HEK293 (cell line): Measurements from ENCODE around the gene NAALADL2.

Experiments
- CTCF ChIA-PET: fragments of 350-600 bp; formaldehyde crosslinking; extraction: SDS; loops from one replicate; lab custom pipeline; 2021; ENCODE audit warnings: antibody characterized with exemption; lab: Yijun Ruan, JAX
- POLR2A ChIA-PET: fragments of 300-600 bp; formaldehyde crosslinking; extraction: SDS; loops from one replicate; lab custom pipeline; 2020; ENCODE audit warnings: antibody characterized with exemption, inconsistent platforms; lab: Yijun Ruan, JAX
- H3K27ac ChIP-seq: fragments of 200-500 bp; sonication (Bioruptor generic); 2 replicates; pipeline ENCODE4 v1.5.1; 2014; ENCODE audit warnings: low read depth, low read length, control low read depth, inconsistent platforms; ENCODE audit errors: extremely low read depth
- H3K36me3 ChIP-seq, 2 experiments: fragments of 200-500 bp in 1 of 2; sonication (Bioruptor generic) in 1 of 2; 1 replicate in 1 of 2; 2 replicates in 1 of 2; pipeline ENCODE4 v1.5.1; 2014 to 2017; ENCODE audit warnings: inconsistent platforms in 2 of 2, low read length in 2 of 2; ENCODE audit not compliant: control insufficient read depth in 2 of 2, insufficient read depth in 1 of 2
- H3K4me1 ChIP-seq: fragments of 200-500 bp; sonication (Bioruptor generic); 2 replicates; pipeline ENCODE4 v1.5.1; 2014; ENCODE audit warnings: mild to moderate bottlenecking, low read length, inconsistent platforms; ENCODE audit not compliant: control insufficient read depth, insufficient read depth
- H3K4me3 ChIP-seq: 2 replicates; pipeline ENCODE4 v1.5.1; 2011; ENCODE audit warnings: low read depth, mild to moderate bottlenecking, control low read depth, low read length, moderate library complexity
- H3K9me3 ChIP-seq: fragments of 200-500 bp; sonication (Bioruptor generic); 2 replicates; pipeline ENCODE4 v1.5.1; 2014; ENCODE audit warnings: low read depth, low read length, inconsistent platforms; ENCODE audit not compliant: control insufficient read depth, insufficient read depth
- ATF2 ChIP-seq: fragments of 450-650 bp; formaldehyde crosslinking; IDR thresholded peaks from 2 replicates; pipeline ENCODE4 v1.5.1; 2016; ENCODE audit warnings: missing biosample characterization, missing genetic modification characterization, low read depth
- GLI2 ChIP-seq: fragments of 450-650 bp; formaldehyde crosslinking; IDR thresholded peaks from 2 replicates; pipeline ENCODE4; 2017; ENCODE audit warnings: missing biosample characterization, missing genetic modification characterization, low read depth, borderline replicate concordance
- KLF10 ChIP-seq: fragments of 450-650 bp; IDR thresholded peaks from 2 replicates; pipeline ENCODE4 v1.5.1; 2018; ENCODE audit warnings: missing biosample characterization, mild to moderate bottlenecking, missing genetic modification characterization
- ZNF23 ChIP-seq: fragments of 450-650 bp; formaldehyde crosslinking; IDR thresholded peaks from 2 replicates; pipeline ENCODE4 v1.5.1; 2016; ENCODE audit warnings: missing biosample characterization, missing genetic modification characterization, borderline replicate concordance
- ZNF26 ChIP-seq: fragments of 450-650 bp; formaldehyde crosslinking; IDR thresholded peaks from 2 replicates; pipeline ENCODE4 v1.5.1; 2016; ENCODE audit warnings: missing biosample characterization, missing genetic modification characterization
- ZNF473 ChIP-seq: fragments of 450-650 bp; formaldehyde crosslinking; IDR thresholded peaks from 2 replicates; pipeline ENCODE4 v1.5.1; 2017; ENCODE audit warnings: missing biosample characterization, missing genetic modification characterization
- ZNF626 ChIP-seq: fragments of 450-650 bp; sonication (Bioruptor Pico); formaldehyde crosslinking; IDR thresholded peaks from 2 replicates; pipeline ENCODE4 v1.5.1; 2018; ENCODE audit warnings: missing biosample characterization, missing genetic modification characterization, inconsistent platforms
- ZNF843 ChIP-seq: fragments of 450-650 bp; formaldehyde crosslinking; IDR thresholded peaks from 2 replicates; pipeline ENCODE4 v1.5.1; 2016; ENCODE audit warnings: missing biosample characterization, missing genetic modification characterization
- ZSCAN23 ChIP-seq: fragments of 450-650 bp; formaldehyde crosslinking; IDR thresholded peaks from 2 replicates; pipeline ENCODE4 v1.5.1; 2016; ENCODE audit warnings: missing biosample characterization, missing genetic modification characterization
- TF ChIP-seq, protein P1 (sequence below): fragments of 450-650 bp; formaldehyde crosslinking; conservative IDR thresholded peaks from 2 replicates; pipeline ENCODE4 v1.5.1; 2016; ENCODE audit warnings: low read depth, missing biosample characterization, missing genetic modification characterization
- TF ChIP-seq, protein P2 (sequence below): fragments of 450-650 bp; formaldehyde crosslinking; IDR thresholded peaks from 2 replicates; pipeline ENCODE4 v1.5.1; 2016; ENCODE audit warnings: missing biosample characterization, missing genetic modification characterization

Gene NAALADL2

GRCh38 chr3:175018946-175019727 is 160.0 kb downstream of the NAALADL2 start:
- ChIA-PET CTCF (no interaction called here), POLR2A (no interaction called here)
- H3K4me3 ChIP-seq = no peak overlapping the region
- H3K9me3 ChIP-seq = no peaks in the 10 kb centered on the region
- no peaks in the 10 kb centered on the region for H3K4me1 ChIP-seq
- no peak overlapping the region for H3K27ac ChIP-seq
- no peak for TF ChIP-seq ZNF843
- no peaks in the 10 kb centered on the region for H3K36me3 ChIP-seq

DNA sequence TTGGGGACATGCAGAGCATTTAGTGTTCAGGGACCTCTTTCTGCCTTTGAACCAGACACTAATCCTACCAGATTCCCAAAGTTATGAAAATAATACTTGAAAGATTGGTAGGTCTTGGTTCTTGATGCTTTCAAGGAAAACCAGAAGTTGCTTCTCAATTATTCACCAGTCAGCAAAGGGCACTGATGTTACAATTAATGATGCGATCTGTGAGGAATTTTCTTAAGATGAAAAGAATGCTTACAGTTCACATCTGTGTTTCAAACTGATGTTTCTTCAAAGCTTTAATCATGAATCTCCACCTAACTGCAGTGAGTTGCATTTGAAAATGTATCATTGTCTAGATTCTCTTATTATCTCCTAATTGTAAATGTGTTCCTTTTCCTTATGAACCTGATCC is 161.0 kb downstream of the NAALADL2 start:
- H3K4me1 ChIP-seq = no peaks in the 10 kb centered on the region
- CTCF ChIA-PET = no interaction called here
- H3K9me3 ChIP-seq = no peaks in the 10 kb centered on the region
- TF ChIP-seq ZNF23 (tag by site-specific recombination) = no peak
- no peak for TF ChIP-seq GLI2
- TF ChIP-seq ZNF473 (tag by site-specific recombination) = no peak
- no peak overlapping the region for H3K27ac ChIP-seq
- H3K4me3 ChIP-seq = no peak overlapping the region
- POLR2A ChIA-PET = no interaction called here
- no peaks in the 10 kb centered on the region for H3K36me3 ChIP-seq

- TF ChIP-seq ZNF626 (tag by site-specific recombination) = no peak
- Histone ChIP-seq H3K27ac (no peak overlapping the region), H3K4me1 (no peaks in the 10 kb centered on the region), H3K36me3 (no peaks in the 10 kb centered on the region), H3K9me3 (no peaks in the 10 kb centered on the region), H3K4me3 (no peak overlapping the region)
- CTCF ChIA-PET = no interaction called here
- POLR2A ChIA-PET = no interaction called here
Observed at GRCh38 chr3:175029828-175030227, 170.7 kb downstream of the NAALADL2 start.

GRCh38 chr3:175039875-175040274 is 180.7 kb downstream of the NAALADL2 start:
- TF ChIP-seq ZSCAN23 (tag by site-specific recombination) (no peak), ZNF26 (no peak), KLF10 (no peak), ATF2 (tag by site-specific recombination) (no peak)
- TF ChIP-seq, protein P1, sequence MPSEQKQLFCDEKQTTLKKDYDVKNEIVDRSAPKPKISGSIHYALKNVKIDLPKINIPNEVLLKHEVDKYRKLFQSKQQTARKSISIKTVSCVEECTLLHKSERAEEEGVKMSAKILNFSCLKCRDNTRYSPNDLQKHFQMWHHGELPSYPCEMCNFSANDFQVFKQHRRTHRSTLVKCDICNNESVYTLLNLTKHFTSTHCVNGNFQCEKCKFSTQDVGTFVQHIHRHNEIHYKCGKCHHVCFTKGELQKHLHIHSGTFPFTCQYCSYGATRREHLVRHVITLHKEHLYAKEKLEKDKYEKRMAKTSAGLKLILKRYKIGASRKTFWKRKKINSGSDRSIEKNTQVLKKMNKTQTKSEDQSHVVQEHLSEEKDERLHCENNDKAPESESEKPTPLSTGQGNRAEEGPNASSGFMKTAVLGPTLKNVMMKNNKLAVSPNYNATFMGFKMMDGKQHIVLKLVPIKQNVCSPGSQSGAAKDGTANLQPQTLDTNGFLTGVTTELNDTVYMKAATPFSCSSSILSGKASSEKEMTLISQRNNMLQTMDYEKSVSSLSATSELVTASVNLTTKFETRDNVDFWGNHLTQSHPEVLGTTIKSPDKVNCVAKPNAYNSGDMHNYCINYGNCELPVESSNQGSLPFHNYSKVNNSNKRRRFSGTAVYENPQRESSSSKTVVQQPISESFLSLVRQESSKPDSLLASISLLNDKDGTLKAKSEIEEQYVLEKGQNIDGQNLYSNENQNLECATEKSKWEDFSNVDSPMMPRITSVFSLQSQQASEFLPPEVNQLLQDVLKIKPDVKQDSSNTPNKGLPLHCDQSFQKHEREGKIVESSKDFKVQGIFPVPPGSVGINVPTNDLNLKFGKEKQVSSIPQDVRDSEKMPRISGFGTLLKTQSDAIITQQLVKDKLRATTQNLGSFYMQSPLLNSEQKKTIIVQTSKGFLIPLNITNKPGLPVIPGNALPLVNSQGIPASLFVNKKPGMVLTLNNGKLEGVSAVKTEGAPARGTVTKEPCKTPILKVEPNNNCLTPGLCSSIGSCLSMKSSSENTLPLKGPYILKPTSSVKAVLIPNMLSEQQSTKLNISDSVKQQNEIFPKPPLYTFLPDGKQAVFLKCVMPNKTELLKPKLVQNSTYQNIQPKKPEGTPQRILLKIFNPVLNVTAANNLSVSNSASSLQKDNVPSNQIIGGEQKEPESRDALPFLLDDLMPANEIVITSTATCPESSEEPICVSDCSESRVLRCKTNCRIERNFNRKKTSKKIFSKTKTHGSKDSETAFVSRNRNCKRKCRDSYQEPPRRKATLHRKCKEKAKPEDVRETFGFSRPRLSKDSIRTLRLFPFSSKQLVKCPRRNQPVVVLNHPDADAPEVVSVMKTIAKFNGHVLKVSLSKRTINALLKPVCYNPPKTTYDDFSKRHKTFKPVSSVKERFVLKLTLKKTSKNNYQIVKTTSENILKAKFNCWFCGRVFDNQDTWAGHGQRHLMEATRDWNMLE (tag by site-specific recombination) = no peak
- TF ChIP-seq, protein P2, sequence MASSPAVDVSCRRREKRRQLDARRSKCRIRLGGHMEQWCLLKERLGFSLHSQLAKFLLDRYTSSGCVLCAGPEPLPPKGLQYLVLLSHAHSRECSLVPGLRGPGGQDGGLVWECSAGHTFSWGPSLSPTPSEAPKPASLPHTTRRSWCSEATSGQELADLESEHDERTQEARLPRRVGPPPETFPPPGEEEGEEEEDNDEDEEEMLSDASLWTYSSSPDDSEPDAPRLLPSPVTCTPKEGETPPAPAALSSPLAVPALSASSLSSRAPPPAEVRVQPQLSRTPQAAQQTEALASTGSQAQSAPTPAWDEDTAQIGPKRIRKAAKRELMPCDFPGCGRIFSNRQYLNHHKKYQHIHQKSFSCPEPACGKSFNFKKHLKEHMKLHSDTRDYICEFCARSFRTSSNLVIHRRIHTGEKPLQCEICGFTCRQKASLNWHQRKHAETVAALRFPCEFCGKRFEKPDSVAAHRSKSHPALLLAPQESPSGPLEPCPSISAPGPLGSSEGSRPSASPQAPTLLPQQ (tag by site-specific recombination) = no peak
- Histone ChIP-seq H3K27ac (no peak overlapping the region), H3K4me1 (no peaks in the 10 kb centered on the region), H3K9me3 (no peaks in the 10 kb centered on the region), H3K4me3 (no peak overlapping the region), H3K36me3 (no peaks in the 10 kb centered on the region)
- CTCF ChIA-PET = no interaction called here
- POLR2A ChIA-PET = no interaction called here
